CD14-positive monocyte (primary cell): ENCODE measurements around the gene ATF7IP2. TPM values are rescaled to one million over a fixed set of nuclear protein-coding genes. Genes with fewer than 3 reads are reported as not detected.

Source experiments
- DNase-seq, 3 donors: peaks; one replicate each; pipeline ENCODE4 v3.0.0-alpha.2; 2011 to 2022
- H2AFZ ChIP-seq: 2 replicates; pipeline ENCODE4 v1.6.0; 2012; ENCODE audit warnings: mild to moderate bottlenecking, low read depth, low read length, inconsistent platforms; ENCODE audit not compliant: insufficient read depth, poor library complexity, severe bottlenecking
- H3K27ac ChIP-seq, 2 donors: 1 replicate in 1 of 2; 2 replicates in 1 of 2; pipeline ENCODE4 v1.5.1; 2012 to 2013; ENCODE audit warnings: low read length in 2 of 2, control low read depth in 1 of 2, inconsistent platforms in 1 of 2, low read depth in 1 of 2, mild to moderate bottlenecking in 1 of 2
- H3K27me3 ChIP-seq, 2 donors: one replicate each; pipeline versions ENCODE4 v1.6.0 to v1.6.1; 2011 to 2013; ENCODE audit warnings: low read length in 2 of 2; ENCODE audit not compliant: control insufficient read depth in 2 of 2, insufficient read depth in 2 of 2
- H3K36me3 ChIP-seq, 2 donors: replicated peaks in 1 of 2; 1 replicate in 1 of 2; 2 replicates in 1 of 2; pipeline versions ENCODE4 v1.5.1 to v1.6.1; 2012 to 2013; ENCODE audit warnings: low read length in 2 of 2, control low read depth in 1 of 2, inconsistent platforms in 1 of 2, mild to moderate bottlenecking in 1 of 2; ENCODE audit not compliant: insufficient read depth in 2 of 2, control insufficient read depth in 1 of 2
- H3K4me1 ChIP-seq, 2 donors: 1 replicate in 1 of 2; 2 replicates in 1 of 2; pipeline versions ENCODE4 v1.5.1 to v1.6.1; 2012 to 2013; ENCODE audit warnings: low read length in 2 of 2, control low read depth in 1 of 2, inconsistent platforms in 1 of 2, mild to moderate bottlenecking in 1 of 2, moderate library complexity in 1 of 2; ENCODE audit not compliant: insufficient read depth in 2 of 2, control insufficient read depth in 1 of 2
- H3K4me2 ChIP-seq: replicated peaks from 2 replicates; pipeline ENCODE3; 2012; ENCODE audit warnings: low read length, moderate library complexity, mild to moderate bottlenecking; ENCODE audit not compliant: poor library complexity, severe bottlenecking; ENCODE audit errors: extremely low read depth
- H3K4me3 ChIP-seq, 3 experiments: fragments of 200-600 bp in 1 of 3; sonication (generic) in 1 of 3; replicated peaks in 1 of 3; 1 replicate in 2 of 3; 2 replicates in 1 of 3; pipeline ENCODE4 v1.5.1; 2011 to 2013; ENCODE audit warnings: low read length in 3 of 3, mild to moderate bottlenecking in 3 of 3, control low read depth in 2 of 3, low read depth in 2 of 3, inconsistent platforms in 1 of 3, moderate library complexity in 1 of 3
- H3K79me2 ChIP-seq: 2 replicates; pipeline ENCODE4 v1.6.0; 2012; ENCODE audit warnings: mild to moderate bottlenecking, control low read depth, inconsistent platforms, low read length, moderate library complexity; ENCODE audit not compliant: insufficient read depth
- H3K9ac ChIP-seq: 2 replicates; pipeline ENCODE4 v1.6.0; 2017; ENCODE audit warnings: low read length, mild to moderate bottlenecking; ENCODE audit not compliant: insufficient read depth, poor library complexity, severe bottlenecking
- H3K9me3 ChIP-seq, 2 donors: replicated peaks in 1 of 2; 1 replicate in 1 of 2; 2 replicates in 1 of 2; pipeline versions ENCODE4 v1.5.1 to v1.6.1; 2012 to 2013; ENCODE audit warnings: low read length in 2 of 2, control low read depth in 1 of 2; ENCODE audit not compliant: control insufficient read depth in 1 of 2, insufficient read depth in 1 of 2
- H4K20me1 ChIP-seq: 2 replicates; pipeline ENCODE4 v1.6.0; 2012; ENCODE audit warnings: mild to moderate bottlenecking, low read length, control low read depth, moderate library complexity; ENCODE audit not compliant: insufficient read depth
- H3K27ac Mint-ChIP-seq, 7 donors: one replicate each; pipeline ENCODE4 v1.8.0; 2020; ENCODE audit warnings: mild to moderate bottlenecking in 7 of 7, mixed read lengths in 7 of 7, moderate library complexity in 6 of 7, inconsistent platforms in 2 of 7
- H3K27me3 Mint-ChIP-seq, 3 donors: one replicate each; pipeline ENCODE4 v1.8.0; 2021 to 2022; ENCODE audit warnings: low read depth in 3 of 3, mild to moderate bottlenecking in 3 of 3, mixed read lengths in 3 of 3, moderate library complexity in 3 of 3, inconsistent platforms in 1 of 3
- H3K36me3 Mint-ChIP-seq, 2 donors: one replicate each; pipeline ENCODE4 v1.8.0; 2020; ENCODE audit warnings: mixed read lengths in 2 of 2, inconsistent platforms in 1 of 2, mild to moderate bottlenecking in 1 of 2
- H3K4me1 Mint-ChIP-seq: one replicate; pipeline ENCODE4 v1.8.0; 2020; ENCODE audit warnings: mild to moderate bottlenecking, mixed read lengths
- H3K4me3 Mint-ChIP-seq, 2 donors: one replicate each; pipeline ENCODE4 v1.8.0; 2020; ENCODE audit warnings: mild to moderate bottlenecking in 2 of 2, mixed read lengths in 2 of 2, moderate library complexity in 1 of 2
- H3K9me3 Mint-ChIP-seq, 7 donors: one replicate each; pipeline ENCODE4 v1.8.0; 2020 to 2022; ENCODE audit warnings: mixed read lengths in 7 of 7, mild to moderate bottlenecking in 6 of 7, moderate library complexity in 6 of 7, inconsistent platforms in 2 of 7
- intact Hi-C, 2 donors: fragments of 100-400 bp; cut with micrococcal nuclease; formaldehyde crosslinking; loops; one replicate each; pipeline versions ENCODE4 v1.15.0 to v1.15.1; 2023
- polyA plus RNA-seq, 3 donors: library from polyadenylated mRNA; depleted of rRNA in 1 of 3; unstranded in 2 of 3; stranded (reverse) in 1 of 3; fragments of 300-500 nt in 2 of 3; fragments of >200 nt in 1 of 3; fragmentation: Illumina TruSeq in 2 of 3; gene quantifications; 1 replicate in 2 of 3; 2 replicates in 1 of 3; pipeline ENCODE4 v1.2.3, GENCODE V29; 2012 to 2021
- small RNA-seq: library from RNA; depleted of rRNA; stranded (forward); fragments of <200 nt; gene quantifications from one replicate; pipeline ENCODE3, GENCODE V24; 2012; ENCODE audit warnings: low read depth; ENCODE audit not compliant: insufficient read length
- TF ChIP-seq, protein P1 (sequence below): fragments of 200-600 bp; IDR thresholded peaks from one replicate; pipeline ENCODE4 v1.8.0; 2022; ENCODE audit warnings: antibody characterized with exemption, mild to moderate bottlenecking

The ATF7IP2 gene
- polyA plus RNA-seq, 3 donors: 8.7 to 36.4 (median 11.9) TPM

DNA sequence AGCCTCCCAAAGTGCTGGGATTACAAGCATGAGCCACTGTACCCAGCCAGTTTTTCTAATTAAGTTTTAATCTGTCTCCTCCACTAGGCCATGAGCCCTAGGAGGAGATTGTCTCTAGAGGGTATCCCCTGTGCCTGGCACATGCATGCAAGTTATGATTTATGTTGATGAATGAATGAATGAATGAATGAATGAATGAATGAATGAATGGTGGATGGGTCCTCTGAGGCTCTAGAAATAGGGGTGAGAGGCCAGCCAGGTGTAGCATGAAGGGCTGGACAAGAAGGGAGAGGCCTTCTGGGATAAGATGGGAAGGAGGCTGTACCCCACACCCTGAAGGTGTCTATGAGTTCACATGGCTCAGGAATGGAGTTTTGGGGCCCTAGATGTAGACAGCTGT is 145.7 kb downstream of the ATF7IP2 start:
- DNase-seq: no peak
- no peak overlapping the region for H3K4me3 ChIP-seq
- Mint-ChIP-seq H3K4me1 (no peaks in the 10 kb centered on the region), H3K4me3 (no peak overlapping the region), H3K36me3 (no peaks in the 10 kb centered on the region), H3K27me3 (peaks cover 0 to 2% (median 2%) of the 10 kb centered on the region in 3 donors), H3K9me3 (no peaks in the 10 kb centered on the region), H3K27ac (no peak overlapping the region)
- H3K27me3 ChIP-seq: no peaks in the 10 kb centered on the region
- H3K4me2 ChIP-seq: no peak overlapping the region
- H3K9ac ChIP-seq: no peak overlapping the region
- no peaks in the 10 kb centered on the region for H3K36me3 ChIP-seq
- no peaks in the 10 kb centered on the region for H3K4me1 ChIP-seq
- no peaks in the 10 kb centered on the region for H3K9me3 ChIP-seq
- H4K20me1 ChIP-seq: no peaks in the 10 kb centered on the region
- H3K27ac ChIP-seq: no peak overlapping the region
- intact Hi-C loops: no loop called here
- TF ChIP-seq, protein P1, sequence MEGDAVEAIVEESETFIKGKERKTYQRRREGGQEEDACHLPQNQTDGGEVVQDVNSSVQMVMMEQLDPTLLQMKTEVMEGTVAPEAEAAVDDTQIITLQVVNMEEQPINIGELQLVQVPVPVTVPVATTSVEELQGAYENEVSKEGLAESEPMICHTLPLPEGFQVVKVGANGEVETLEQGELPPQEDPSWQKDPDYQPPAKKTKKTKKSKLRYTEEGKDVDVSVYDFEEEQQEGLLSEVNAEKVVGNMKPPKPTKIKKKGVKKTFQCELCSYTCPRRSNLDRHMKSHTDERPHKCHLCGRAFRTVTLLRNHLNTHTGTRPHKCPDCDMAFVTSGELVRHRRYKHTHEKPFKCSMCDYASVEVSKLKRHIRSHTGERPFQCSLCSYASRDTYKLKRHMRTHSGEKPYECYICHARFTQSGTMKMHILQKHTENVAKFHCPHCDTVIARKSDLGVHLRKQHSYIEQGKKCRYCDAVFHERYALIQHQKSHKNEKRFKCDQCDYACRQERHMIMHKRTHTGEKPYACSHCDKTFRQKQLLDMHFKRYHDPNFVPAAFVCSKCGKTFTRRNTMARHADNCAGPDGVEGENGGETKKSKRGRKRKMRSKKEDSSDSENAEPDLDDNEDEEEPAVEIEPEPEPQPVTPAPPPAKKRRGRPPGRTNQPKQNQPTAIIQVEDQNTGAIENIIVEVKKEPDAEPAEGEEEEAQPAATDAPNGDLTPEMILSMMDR: no peak
- no peaks in the 10 kb centered on the region for H3K79me2 ChIP-seq
- H2AFZ ChIP-seq: no peak overlapping the region

Small RNA genes within 50 kb of the gene (small RNA-seq; reads per million reads assigned to genes)
- gene RNU6-633P: not detected

Other genes starting within 250 kb of the ATF7IP2 start
- not detected for gene GRIN2A, start 203.6 kb upstream of the ATF7IP2 start, polyA plus RNA-seq
- gene EMP2, start 194.5 kb downstream of the ATF7IP2 start, polyA plus RNA-seq: not detected